HK-2 (cell line): ENCODE results near the gene DENND10.
"Not testable (repeated sequence)": the region's sequence is repeated elsewhere in the genome, so short reads cannot be mapped to it uniquely, and the experiment has no call there.

Experiments
- DNase-seq: peaks from one replicate; pipeline ENCODE4 v3.0.0-alpha.2; 2018; ENCODE audit not compliant: unreplicated experiment

DENND10 gene

DNA sequence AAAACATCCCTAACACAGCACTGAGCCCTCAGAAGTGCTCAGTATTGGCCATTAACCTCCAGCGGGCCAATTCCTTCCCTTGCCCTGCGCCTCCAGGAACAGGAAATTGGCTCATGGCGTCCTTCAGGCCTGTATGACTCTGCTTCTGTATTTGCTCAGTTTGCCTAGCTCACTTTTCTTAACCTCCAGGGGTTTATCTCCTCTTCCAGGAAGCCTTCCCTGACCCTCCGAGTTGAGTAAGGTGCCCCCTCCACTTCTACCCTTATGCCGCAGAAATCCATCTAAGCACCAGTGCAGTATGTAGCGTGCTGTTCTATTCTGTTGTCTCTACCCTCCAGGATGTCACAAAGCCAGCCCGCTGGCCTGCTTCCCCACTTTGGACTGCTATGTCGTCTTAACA lies 62.7 kb downstream of the DENND10 start:
- DNase-seq, result no peak

DNA sequence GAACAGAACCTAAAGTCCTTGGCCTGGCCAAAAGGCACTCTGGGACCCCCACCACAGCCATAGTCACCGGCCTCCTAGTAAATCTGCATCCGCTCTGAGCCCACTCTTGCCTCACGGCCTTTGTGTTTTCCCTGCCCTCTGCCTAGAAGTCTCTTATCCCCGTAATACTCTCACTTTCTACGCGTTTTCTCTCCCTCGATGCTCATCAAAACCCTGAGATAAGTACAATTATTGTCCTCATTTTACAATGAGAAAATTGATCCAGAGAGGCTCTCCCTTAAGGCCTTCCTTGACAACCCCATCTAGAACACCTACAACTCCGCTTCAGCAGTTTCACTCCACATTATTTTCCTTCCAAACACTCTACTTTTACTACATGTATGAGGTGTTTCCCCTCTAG lies 63.1 kb downstream of the DENND10 start:
- DNase-seq, result no peak

DNA sequence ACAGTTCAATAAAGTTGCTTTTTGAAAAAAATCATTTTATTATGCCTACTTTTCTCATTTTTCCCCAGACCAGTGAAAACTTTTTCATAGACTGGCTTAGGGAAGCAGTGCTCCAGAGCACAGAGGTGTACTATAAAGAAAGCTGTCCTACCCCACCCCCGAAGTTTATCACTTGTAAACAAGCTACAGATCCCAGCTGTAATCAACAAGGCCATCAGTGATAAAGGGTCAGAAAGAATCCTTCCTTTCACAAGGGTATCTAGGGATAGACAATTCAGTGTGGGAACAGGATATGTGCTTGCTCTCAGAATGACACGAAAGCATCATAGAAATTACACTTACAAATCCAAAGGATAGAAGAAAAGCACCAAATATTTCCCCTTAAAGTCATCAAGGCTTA lies 70.2 kb downstream of the DENND10 start:
- DNase-seq, result no peak

DNA sequence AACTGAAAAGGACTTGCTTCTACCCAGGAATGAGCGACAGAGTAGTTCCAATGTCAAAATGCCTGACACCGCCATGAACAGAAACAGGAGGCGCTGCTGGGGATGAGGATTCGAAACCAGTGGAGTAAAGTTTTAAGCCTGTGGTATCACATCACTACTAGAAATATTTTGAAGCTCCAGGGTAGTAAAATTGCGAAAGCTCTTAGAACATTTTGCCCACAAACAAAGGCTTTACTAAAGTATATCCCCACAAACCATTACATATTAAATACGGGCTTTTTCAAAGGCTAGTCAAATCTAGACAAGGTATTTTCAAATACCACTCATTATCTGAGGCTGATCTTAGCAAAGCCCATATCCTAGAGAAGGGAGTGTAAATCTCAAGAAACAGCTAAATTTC lies 72.3 kb downstream of the DENND10 start:
- DNase-seq, result no peak

DNA sequence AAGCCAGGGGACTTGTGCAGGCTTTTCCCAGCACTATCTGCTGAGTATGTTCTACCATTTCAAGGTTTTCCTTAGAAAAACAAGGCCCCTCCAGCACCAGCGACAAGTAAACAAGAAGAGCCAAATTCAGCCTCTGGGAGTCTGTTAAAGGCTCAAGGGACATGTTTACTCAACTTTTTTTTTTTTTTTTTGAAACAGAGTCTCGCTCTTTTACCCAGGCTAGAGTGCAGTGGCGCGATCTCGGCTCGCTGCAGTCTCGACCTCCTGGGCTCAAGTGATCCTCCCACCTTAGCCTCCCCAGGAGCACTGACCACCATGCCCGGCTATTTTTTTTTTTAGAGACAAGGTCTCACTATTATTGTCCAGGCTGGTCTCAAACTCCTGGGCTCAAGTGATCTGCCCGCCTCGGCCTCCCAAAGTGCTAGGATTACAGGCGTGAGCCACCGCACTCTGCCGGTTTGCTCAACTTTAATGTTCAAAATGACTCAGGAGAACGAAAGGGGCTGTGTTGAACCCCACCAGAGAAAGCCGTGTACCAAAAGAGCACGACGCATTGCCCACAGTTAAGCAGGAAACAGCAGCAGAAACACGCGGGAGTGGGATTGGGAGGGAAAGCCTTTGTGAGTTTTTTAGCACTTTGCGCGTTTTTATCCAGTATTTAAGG lies 73.9 kb downstream of the DENND10 start:
- no peak for DNase-seq

DNA sequence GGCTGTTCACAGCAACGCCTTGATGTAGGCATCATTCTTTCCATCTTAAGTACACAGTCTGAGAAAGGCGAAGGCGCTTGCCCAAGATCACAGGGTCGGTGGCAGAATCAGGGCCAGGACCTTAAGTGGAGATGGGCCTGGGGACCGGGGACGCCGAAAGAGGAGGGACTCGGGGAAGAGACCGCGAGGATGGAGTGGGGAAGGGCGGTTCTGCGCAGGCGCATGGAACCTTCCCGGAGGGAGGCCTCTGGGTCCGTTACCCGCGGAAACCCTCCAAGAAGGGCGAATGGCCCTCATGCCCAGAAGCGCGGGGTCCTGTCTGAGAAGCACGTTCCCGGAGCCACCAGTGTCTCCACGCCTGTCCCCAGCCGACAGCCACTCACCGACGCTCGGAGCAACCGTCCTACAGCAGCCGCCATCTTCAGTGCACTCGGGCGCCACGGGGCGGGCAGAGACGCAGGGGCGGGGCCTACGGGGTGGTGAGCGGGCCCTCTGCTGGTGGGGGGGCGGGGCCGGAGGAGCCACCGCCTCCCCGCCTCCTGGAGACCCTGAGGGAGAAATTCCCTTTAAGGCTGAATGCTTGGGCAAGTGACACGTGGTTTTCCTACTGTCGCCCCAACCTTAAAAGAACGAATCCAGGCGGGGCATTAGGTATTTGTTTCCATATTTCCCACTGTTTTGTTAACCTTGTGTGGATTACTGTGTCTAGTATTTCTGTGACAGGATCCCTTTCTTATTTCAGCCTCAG lies 74.6 kb downstream of the DENND10 start, which contains the start of gene PRDX3:
Gene PRDX3, minus strand, starts transcription at position 441 of the 748 bp plus-strand sequence. Its CDS starts 22 bp downstream, at position 419.
- DNase-seq, result peak; percentile 97

DNA sequence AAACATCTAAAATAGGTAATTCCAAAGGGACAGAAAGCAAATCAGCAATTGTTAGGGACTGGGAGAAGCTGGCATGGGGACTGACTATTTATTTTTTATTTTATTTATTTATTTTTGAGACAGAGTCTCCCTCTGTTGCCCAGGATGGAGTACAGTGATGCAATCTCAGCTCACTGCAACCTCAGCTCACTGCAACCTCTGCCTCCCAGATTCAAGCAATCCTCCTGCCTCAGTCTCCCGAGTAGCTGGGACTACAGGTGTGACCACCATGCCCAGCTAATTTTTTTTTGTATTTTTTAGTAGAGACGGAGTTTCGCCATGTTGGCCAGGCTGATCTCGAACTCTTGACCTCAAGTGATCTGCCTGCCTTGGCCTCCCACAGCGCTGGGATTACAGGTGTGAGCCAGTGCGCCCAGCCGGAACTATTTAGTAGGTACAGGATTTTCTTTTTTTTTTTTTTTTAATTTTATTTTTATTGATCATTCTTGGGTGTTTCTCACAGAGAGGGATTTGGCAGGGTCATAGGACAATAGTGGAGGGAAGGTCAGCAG lies 77.0 kb downstream of the DENND10 start:
- not testable (repeated sequence) for DNase-seq

DNA sequence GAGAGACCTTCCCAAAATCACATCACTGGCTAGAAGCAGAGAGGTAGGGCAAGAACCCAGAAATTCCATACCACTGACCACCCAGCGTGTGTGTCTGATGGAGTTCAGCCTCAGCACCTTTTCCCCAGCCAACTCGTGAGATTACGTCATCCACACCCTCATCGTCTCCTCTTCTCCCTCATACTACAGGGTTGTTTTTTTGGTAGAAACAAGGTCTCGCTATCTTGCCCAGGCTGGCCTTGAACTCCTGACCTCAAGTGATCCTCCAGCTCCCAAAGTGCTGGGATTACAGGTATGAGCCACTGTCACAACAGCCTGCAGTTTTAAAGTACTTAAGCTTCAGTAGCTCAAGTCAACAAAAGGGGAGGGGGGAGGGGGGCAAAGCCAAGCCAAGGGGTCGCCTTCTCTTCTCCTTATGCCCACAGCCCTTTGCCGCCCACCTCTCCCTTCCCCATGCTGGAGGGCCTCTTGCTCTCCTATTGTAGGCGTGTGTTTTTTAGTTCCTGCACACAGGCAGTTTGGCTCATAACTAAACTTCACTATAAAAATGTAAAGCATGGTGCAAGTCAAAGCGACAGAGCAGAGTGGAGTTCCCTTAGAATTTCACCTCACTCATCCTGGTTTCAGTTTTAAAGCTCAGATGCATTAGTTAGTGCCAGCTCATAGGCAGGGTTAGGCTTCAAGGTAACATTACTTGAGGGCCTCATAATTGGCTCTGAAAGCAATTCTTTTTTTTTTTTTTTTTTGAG lies 79.9 kb downstream of the DENND10 start:
- no peak for DNase-seq
